Adipocyte (in vitro differentiated cells): ENCODE results near the gene OTOP2.

ENCODE experiments used
- DNase-seq: peaks from one replicate; pipeline ENCODE4 v3.0.0-alpha.2; 2015; ENCODE audit warnings: low read depth
- H3K27me3 ChIP-seq: replicated peaks from 2 replicates; pipeline ENCODE4 v1.7.0; 2013; ENCODE audit warnings: mild to moderate bottlenecking, low read length, moderate library complexity; ENCODE audit not compliant: control insufficient read depth, insufficient read depth
- H3K36me3 ChIP-seq: 2 replicates; pipeline ENCODE4 v1.7.0; 2013; ENCODE audit warnings: low read length, mild to moderate bottlenecking, moderate library complexity; ENCODE audit not compliant: control insufficient read depth, insufficient read depth, severe bottlenecking
- H3K4me1 ChIP-seq: 2 replicates; pipeline ENCODE4 v1.7.0; 2013; ENCODE audit warnings: mild to moderate bottlenecking, low read length, moderate library complexity; ENCODE audit not compliant: control insufficient read depth, insufficient read depth
- H3K4me3 ChIP-seq: 2 replicates; pipeline ENCODE4 v1.7.0; 2013; ENCODE audit warnings: mild to moderate bottlenecking, low read length, moderate library complexity
- H3K9ac ChIP-seq: 2 replicates; pipeline ENCODE4 v1.7.0; 2013; ENCODE audit warnings: mild to moderate bottlenecking, low read length, moderate library complexity
- H3K9me3 ChIP-seq: 2 replicates; pipeline ENCODE4 v1.7.0; 2013; ENCODE audit warnings: mild to moderate bottlenecking, low read length, moderate library complexity; ENCODE audit not compliant: control insufficient read depth

Gene OTOP2

DNA sequence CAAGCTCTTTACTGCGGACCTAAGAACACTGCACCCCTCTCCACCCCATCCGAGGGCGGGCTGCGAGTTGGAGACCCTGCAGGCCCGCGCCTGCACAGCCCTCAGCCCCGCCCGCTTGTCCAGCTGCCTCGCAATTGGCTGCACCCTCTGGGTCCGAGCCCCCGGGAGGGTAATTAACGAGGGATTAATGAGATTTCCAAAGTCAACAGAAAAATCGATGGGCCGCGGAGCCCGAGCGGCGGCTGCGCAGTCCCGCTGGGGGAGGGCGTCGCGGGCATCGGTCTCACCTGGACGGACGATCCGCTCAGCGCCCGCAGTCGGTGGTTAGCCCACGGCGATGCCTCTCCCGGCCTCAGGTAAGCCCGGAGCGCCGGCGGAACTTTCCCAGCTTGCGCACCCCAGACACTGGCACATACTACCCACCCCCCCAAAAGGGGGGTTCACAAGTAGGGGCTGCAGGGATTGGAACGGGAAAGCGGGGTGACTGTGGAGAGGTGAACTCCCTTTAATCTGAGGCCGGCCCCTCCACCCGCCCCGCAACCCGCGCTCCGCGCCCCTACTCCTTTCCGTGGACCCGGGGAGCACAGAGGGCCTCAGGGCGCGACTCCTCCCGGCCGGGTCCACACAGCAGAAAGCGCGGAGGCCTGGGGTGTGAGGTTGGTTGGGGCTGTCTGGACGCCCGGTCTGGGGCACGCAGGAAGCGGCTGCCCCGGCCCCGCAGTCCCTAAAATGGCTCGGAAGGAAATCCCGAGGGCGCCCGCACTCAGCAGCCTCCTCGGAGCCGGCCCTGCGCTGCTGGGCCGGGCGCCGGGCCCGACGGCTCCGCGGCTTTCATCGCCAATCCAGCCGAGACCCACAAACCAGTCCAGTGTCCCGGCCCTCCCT, 11.8 kb downstream of the OTOP2 start, which contains the start of gene OTOP3:
OTOP3 (plus strand) TSS at position 314 of the 885 bp plus-strand sequence; CDS start at position 338, 24 bp downstream.
- Histone ChIP-seq H3K9me3 (no peaks in the 10 kb centered on the region), H3K27me3 (peaks cover 77% of the 10 kb centered on the region), H3K4me3 (no peak within 1 kb of the TSS), H3K36me3 (no peaks in the 10 kb centered on the region), H3K9ac (no peak within 1 kb of the TSS), H3K4me1 (no peaks in the 10 kb centered on the region)
- peak; percentile 4 for DNase-seq

DNA sequence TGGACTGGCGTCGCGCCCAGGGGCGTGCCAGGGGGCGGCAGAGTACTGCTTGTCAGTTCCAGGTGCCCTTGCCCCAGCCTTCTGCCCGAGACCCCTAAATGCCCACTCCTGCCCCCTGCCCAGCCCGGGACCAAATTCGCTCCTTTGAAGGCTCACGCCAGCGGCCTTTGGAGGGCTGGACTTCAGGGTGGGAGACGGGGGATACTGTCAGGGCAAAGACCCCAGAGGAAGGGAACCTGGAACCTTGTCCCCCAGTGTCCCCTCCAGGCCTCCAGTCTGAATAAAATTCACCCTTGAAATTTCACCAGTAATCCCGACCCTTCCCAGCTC, 12.4 kb downstream of the OTOP2 start:
- H3K9ac ChIP-seq: no peak overlapping the region
- H3K4me3 ChIP-seq: no peak overlapping the region
- H3K27me3 ChIP-seq: peaks cover 81% of the 10 kb centered on the region

DNA sequence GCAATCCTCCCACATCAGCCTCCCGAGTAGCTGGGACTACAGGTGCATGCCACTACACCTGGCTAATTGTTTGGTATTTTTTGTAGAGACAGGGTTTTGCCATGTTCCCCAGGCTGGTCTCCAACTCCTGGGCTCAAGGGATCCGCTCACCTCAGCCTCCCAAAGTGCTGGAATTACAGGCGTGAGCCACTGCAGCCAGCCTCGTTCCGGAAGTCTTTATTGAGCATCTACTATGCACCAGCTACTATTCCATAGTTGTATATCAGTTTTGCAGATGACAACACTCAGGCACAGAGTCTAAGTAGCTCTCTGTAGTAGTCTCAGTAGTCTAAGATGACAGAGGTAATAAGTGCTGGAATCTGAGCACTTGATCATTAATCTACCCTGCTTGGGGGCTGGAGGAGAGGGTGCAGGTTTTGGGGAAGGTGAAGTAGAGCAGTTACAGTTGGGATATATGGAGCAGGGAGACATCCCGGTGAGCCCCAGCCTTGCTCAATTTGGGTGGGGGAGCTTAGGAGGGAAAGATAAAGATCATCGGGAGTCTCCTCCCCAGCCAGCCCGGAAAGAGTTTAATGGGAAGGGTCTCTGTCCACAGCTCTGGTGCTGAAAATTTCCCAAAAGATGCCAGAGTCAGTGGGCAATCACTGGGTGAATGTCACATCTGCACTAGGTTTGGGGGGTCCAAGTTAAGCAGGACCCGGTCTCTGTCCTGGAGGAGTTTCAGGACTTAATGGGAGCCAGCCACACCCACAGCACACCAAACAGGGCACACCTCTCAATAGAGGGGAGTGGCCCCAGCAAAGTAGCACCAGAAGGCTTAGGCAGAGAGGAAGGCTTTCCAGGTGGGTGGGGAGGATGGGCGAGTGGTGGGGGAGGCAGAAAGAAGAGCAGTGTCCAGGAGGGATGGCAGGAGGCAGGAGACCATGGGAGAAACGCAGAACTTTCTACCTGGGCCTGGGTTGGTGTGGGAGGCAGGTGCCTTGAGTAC, 13.3 kb downstream of the OTOP2 start:
- no peaks in the 10 kb centered on the region for H3K4me1 ChIP-seq
- DNase-seq: peak; percentile 23

More for the DNA sequence above, 12.4 kb downstream of the OTOP2 start:
- H3K36me3 ChIP-seq: no peaks in the 10 kb centered on the region
- no peaks in the 10 kb centered on the region for H3K4me1 ChIP-seq
- DNase-seq: no peak
- no peaks in the 10 kb centered on the region for H3K9me3 ChIP-seq

DNA sequence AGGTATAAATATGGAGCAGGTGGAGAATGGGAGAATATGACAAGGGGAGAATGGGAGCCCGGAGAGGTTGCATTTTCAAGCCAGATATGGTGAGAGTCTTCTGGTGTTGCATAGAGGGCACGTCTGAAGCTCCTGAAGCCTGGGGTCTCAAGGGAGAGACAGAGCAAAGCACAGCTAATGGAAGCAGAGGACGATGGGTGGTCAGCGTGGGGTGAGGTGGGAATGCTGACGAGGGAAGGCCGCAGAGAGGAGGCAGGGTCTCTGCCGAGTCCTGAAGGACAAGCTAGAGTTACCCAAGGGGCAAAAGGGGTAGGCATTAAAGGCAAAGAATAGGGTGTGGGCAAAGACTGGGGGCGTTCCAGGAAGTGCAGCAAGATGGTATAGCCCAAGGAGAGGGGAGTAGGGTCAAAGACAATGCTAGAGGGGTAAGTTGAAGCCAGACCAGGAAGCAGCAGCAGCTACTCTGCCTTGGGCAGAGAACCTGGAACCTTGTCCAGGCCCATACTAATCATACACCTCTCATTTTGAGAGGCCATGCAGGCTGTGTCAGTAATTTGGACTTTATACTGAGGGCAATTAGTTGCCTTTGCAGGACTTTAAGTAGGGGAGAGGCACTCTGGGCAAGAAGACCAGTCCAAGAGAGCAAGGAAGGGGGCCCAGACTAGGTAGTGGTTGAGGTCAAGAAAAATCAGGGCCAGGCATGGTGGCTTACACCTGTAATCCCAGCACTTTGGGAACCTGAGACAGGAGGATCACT, 14.3 kb downstream of the OTOP2 start:
- peaks cover 75% of the 10 kb centered on the region for H3K27me3 ChIP-seq
- DNase-seq: no peak
- no peaks in the 10 kb centered on the region for H3K9me3 ChIP-seq
- H3K9ac ChIP-seq: no peak overlapping the region
- H3K36me3 ChIP-seq: no peaks in the 10 kb centered on the region
- no peaks in the 10 kb centered on the region for H3K4me1 ChIP-seq
- H3K4me3 ChIP-seq: no peak overlapping the region

More for the DNA sequence above, 13.3 kb downstream of the OTOP2 start:
- Histone ChIP-seq H3K27me3 (peaks cover 79% of the 10 kb centered on the region), H3K9ac (no peak overlapping the region), H3K4me3 (no peak overlapping the region), H3K9me3 (no peaks in the 10 kb centered on the region), H3K36me3 (no peaks in the 10 kb centered on the region)

DNA sequence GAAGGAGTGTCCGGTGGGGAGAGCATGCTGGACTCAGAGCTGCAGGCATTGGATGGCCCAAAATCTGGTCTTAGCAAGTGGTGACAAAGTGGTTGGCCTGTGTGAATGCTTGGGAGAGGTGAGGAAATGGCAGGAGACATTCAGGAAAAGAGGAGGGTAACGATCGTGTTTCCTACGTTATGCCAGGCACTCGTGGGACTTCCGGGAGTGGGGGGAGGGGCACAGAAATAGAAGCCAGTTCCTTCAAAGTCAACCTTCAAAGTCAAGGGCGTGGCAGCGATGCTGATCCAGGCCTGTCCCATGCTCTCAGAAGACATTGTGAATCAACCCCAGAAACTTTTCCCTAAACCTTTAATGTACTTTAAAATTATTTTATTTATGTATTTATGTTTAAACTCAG, 15.5 kb downstream of the OTOP2 start:
- Histone ChIP-seq H3K27me3 (peaks cover 76% of the 10 kb centered on the region), H3K9me3 (no peaks in the 10 kb centered on the region), H3K4me3 (no peak overlapping the region), H3K36me3 (no peaks in the 10 kb centered on the region), H3K9ac (no peak overlapping the region), H3K4me1 (no peaks in the 10 kb centered on the region)
- no peak for DNase-seq

DNA sequence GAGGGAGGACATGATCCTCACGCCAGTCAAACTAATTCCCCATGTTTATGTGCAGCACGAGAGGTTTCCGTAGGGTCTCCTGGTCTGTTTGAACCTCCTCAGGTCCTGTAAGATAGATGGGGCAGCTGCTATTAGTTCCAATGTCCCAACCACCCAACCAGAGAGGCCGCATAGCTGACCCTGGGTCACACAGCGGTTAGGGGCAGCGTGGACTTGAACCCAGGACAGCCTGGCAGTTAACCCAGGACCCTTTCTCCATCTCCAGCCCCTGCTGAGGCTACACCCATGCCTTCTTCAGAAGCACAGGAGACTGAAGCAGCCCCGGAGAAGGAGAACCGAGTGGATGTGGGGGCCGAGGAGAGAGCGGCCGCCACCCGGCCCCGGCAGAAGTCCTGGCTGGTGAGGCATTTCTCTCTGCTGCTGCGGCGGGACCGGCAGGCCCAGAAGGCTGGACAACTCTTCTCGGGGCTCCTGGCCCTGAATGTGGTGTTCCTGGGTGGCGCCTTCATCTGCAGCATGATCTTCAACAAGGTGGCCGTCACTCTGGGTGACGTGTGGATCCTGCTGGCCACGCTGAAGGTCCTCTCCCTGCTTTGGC, 17.2 kb downstream of the OTOP2 start:
- no peaks in the 10 kb centered on the region for H3K4me1 ChIP-seq
- peaks cover 74% of the 10 kb centered on the region for H3K27me3 ChIP-seq
- no peak overlapping the region for H3K9ac ChIP-seq

DNA sequence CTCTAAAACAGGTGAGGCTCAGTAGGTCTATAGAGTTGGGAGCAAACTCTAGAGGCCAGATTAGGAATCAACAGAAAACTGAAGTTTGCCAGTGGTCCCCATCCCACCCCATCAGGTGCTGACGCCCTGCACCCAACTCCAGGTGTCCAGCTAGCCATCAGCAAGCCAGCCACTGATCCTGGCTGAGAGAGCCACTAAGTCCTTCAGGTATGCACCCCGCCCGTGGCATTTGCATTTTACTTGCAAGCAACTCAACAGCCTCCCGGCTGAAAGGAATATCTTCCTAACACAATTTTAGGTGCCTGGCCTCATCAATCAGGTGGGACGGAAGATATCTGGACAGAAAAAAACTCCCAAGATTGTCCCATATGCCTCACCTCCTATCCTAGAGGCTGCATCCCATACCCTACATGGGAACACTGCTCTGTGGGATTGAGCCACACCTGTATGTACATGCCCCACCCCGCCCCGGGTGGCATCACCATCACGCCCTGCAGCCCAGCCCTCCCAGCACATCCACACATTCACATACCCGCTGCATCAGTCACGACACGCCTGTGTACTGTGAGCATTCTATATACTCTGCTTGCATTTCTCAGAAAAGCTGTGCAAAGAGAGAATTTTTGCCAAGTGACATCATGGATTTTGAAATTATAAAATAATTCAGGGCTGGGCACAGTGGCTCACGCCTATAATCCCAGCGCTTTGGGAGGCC, 19.9 kb downstream of the OTOP2 start:
- Histone ChIP-seq H3K27me3 (peaks cover 60% of the 10 kb centered on the region), H3K9me3 (no peaks in the 10 kb centered on the region), H3K9ac (no peak overlapping the region), H3K4me1 (no peaks in the 10 kb centered on the region), H3K36me3 (no peaks in the 10 kb centered on the region), H3K4me3 (no peak overlapping the region)
- DNase-seq: no peak

More for the DNA sequence above, 17.2 kb downstream of the OTOP2 start:
- Histone ChIP-seq H3K4me3 (no peak overlapping the region), H3K9me3 (no peaks in the 10 kb centered on the region), H3K36me3 (no peaks in the 10 kb centered on the region)
- no peak for DNase-seq

DNA sequence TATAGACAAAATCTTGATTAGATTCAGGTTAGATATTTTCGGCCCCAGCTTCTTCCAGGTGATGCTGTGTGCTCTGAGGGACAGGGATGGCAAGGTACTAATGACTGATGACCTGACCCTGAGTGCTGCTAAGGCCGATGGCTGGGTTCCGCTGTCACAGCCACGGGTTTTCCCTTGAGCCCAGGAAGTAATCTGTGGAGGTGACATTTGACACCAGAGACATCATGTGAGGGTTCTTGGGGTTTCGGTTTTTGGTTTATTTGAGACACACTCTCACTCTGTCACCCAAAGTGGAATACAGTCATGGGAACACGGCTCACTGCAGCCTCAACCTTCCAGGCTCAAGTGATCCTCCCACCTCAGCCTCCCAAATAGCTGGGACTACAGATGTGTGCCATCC, 21.5 kb downstream of the OTOP2 start:
- no peak overlapping the region for H3K4me3 ChIP-seq
- H3K9ac ChIP-seq: no peak overlapping the region
- DNase-seq: no peak
- H3K36me3 ChIP-seq: no peaks in the 10 kb centered on the region
- no peaks in the 10 kb centered on the region for H3K4me1 ChIP-seq
- H3K27me3 ChIP-seq: peaks cover 62% of the 10 kb centered on the region
- no peaks in the 10 kb centered on the region for H3K9me3 ChIP-seq

DNA sequence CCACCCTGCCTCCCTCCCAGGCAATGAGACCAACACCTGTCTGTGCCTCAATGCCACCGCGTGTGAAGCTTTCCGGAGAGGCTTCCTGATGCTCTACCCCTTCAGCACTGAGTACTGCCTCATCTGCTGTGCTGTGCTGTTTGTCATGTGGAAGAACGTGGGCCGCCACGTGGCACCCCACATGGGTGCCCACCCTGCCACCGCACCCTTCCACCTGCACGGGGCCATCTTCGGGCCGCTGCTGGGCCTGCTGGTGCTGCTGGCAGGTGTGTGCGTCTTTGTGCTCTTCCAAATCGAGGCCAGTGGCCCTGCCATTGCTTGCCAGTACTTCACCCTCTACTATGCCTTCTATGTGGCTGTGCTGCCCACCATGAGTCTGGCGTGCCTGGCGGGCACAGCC, 22.6 kb downstream of the OTOP2 start:
- no peak overlapping the region for H3K4me3 ChIP-seq
- H3K9me3 ChIP-seq: no peaks in the 10 kb centered on the region
- no peaks in the 10 kb centered on the region for H3K4me1 ChIP-seq
- DNase-seq: no peak
- no peaks in the 10 kb centered on the region for H3K36me3 ChIP-seq
- no peak overlapping the region for H3K9ac ChIP-seq
- peaks cover 65% of the 10 kb centered on the region for H3K27me3 ChIP-seq

DNA sequence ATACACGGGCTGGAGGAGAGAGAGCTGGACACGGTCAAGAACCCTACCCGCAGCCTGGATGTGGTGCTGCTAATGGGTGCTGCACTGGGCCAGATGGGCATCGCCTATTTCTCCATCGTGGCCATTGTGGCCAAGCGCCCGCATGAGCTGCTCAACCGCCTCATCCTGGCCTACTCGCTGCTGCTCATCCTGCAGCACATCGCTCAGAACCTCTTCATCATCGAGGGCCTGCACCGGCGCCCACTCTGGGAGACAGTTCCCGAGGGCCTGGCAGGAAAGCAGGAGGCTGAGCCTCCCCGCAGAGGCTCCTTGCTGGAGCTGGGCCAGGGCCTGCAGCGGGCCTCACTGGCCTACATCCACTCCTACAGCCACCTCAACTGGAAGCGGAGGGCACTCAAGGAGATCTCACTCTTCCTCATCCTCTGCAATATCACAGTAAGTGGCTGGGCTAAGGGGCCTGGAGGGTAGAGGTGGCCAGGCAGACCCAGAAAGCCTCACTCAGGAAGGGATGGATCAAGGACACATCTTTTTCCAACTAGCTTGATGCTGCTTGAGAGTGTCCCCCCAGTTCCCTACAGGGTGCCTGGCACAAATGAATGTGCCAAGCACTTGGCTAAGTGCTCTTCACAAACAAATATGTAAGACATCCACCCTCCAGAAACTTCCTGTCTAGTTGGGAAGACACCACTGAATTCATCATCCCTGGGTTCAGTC, 23.1 kb downstream of the OTOP2 start:
- H3K27me3 ChIP-seq: peaks cover 65% of the 10 kb centered on the region
- H3K36me3 ChIP-seq: no peaks in the 10 kb centered on the region
- H3K4me3 ChIP-seq: no peak overlapping the region
- H3K9me3 ChIP-seq: no peaks in the 10 kb centered on the region
- no peaks in the 10 kb centered on the region for H3K4me1 ChIP-seq
- no peak for DNase-seq
- no peak overlapping the region for H3K9ac ChIP-seq
